ENCODE results near the gene KLC1. TPM values are rescaled to one million over a fixed set of nuclear protein-coding genes. Genes with fewer than 3 reads are reported as not detected.

KLC1 gene
- total and polyA plus RNA-seq, 2 donors (not counting 1 experiment from before 2014, with no cell fraction given) = 102 to 243 TPM

DNA sequence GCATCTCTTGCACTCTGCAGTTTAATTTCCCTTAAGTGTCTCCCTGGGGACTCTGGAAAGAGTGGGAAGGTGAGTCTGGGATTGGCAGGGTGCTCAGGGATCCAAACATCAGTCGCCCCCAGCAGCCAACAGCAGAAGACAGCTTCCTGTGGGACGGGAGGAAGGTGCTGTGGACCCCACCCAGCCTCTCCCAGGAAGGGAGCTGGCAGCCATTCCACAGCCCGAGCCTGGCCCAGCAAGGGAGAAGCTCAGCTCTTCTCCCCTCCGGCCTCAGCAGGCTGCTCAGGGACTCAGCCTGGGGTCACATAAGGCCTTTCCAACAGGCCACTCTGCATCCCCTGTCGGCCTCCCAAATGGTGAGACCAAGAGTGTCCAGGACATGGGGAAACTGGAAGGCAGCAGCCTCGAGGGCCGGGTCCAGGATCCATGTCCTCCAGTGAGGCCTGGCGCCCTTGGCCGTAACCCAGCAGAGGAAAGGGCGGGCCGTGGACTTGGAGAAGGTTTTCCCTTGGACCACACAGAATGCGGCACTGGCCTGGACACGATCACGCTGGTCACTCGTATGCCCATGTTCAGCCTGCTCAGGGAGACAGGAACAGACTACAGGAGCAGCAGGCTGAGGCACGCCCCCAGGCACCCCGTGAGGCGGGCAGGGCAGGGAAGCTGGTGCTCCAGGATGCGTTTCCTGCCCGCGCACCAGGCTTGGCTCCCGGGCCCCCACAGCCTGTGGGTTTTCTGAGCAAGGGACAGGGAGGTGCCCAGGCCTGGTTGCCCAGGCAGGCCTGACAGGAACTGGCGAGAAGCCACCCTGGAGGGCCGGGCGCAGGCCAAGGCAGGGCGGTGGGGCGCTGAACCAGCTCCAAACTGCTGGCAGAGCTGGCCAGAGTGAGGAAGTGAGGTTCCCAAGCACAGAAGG, 82.8 kb downstream of the KLC1 start:
- DNase-seq (no peak), ATAC-seq (ENCODE audit: low read depth) (no peak)
- no peaks in the 10 kb centered on the region for H3K9me3 Mint-ChIP-seq (ENCODE audit: insufficient read depth)
- no peaks in the 10 kb centered on the region for H3K27me3 Mint-ChIP-seq
- H3K4me1 Mint-ChIP-seq = peaks cover 15% of the 10 kb centered on the region
- intact Hi-C loops (cut with micrococcal nuclease) = no loop called here
- Histone ChIP-seq H3K27me3 (replicated peaks in 1 of 4; ENCODE audit: control extremely low read depth in 1 of 4, control insufficient read depth in 3 of 4, insufficient read depth in 4 of 4, low read length in 3 of 4) (no peaks in the 10 kb centered on the region), H3K36me3 (replicated peaks in 1 of 2; ENCODE audit: control extremely low read depth in 1 of 2, control insufficient read depth in 1 of 2, extremely low read depth in 1 of 2, insufficient read depth in 2 of 2, low read length in 1 of 2) (peaks cover 0 to 10% of the 10 kb centered on the region in 2 experiments), H3K9me3 (ENCODE audit: control extremely low read depth in 1 of 3, control insufficient read depth in 2 of 3, insufficient read depth in 1 of 3, low read length in 2 of 3) (no peaks in the 10 kb centered on the region), H3K79me2 (ENCODE audit: control insufficient read depth, insufficient read depth, low read length) (peaks cover 33% of the 10 kb centered on the region), H3K27ac (ENCODE audit: low read length in 2 of 2) (no peak overlapping the region), H3K9ac (ENCODE audit: low read length) (no peak overlapping the region), H3K4me2 (replicated peaks; ENCODE audit: low read depth, low read length, poor library complexity, severe bottlenecking) (no peak overlapping the region), H2AFZ (ENCODE audit: insufficient read depth, low read depth, low read length, poor library complexity, severe bottlenecking) (no peak overlapping the region), H4K20me1 (ENCODE audit: control insufficient read depth, insufficient read depth, low read length, poor library complexity, severe bottlenecking) (peaks cover 7% of the 10 kb centered on the region), H3K4me3 (ENCODE audit: control extremely low read depth in 1 of 5, extremely low read depth in 1 of 5, insufficient read depth in 1 of 5, low read depth in 2 of 5, low read length in 4 of 5) (no peak overlapping the region), H3K4me1 (ENCODE audit: control insufficient read depth in 2 of 2, insufficient read depth in 2 of 2, low read length in 2 of 2) (peaks cover 13 to 20% of the 10 kb centered on the region in 2 donors)
- no peak overlapping the region for H3K4me3 Mint-ChIP-seq
- ChIA-PET CTCF (interaction anchor here (0.7 kb wide), 1 partner anchor 179 kb away, joined by 3 read pairs; no protein-coding TSS in a partner anchor), POLR2A (no interaction called here)
- no peak for TF ChIP-seq EZH2 (IDR thresholded peaks at IDR 0.05; ENCODE audit: borderline replicate concordance, insufficient read depth, low read depth, low read length, poor library complexity, severe bottlenecking)
- TF ChIP-seq, protein P1, sequence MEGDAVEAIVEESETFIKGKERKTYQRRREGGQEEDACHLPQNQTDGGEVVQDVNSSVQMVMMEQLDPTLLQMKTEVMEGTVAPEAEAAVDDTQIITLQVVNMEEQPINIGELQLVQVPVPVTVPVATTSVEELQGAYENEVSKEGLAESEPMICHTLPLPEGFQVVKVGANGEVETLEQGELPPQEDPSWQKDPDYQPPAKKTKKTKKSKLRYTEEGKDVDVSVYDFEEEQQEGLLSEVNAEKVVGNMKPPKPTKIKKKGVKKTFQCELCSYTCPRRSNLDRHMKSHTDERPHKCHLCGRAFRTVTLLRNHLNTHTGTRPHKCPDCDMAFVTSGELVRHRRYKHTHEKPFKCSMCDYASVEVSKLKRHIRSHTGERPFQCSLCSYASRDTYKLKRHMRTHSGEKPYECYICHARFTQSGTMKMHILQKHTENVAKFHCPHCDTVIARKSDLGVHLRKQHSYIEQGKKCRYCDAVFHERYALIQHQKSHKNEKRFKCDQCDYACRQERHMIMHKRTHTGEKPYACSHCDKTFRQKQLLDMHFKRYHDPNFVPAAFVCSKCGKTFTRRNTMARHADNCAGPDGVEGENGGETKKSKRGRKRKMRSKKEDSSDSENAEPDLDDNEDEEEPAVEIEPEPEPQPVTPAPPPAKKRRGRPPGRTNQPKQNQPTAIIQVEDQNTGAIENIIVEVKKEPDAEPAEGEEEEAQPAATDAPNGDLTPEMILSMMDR (IDR thresholded peaks at IDR 0.05) = no peak
- H3K27ac Mint-ChIP-seq = no peak overlapping the region
- 92% methylated on average over 27 of the region's 27 CpGs for WGBS (ENCODE audit: insufficient coverage)

DNA sequence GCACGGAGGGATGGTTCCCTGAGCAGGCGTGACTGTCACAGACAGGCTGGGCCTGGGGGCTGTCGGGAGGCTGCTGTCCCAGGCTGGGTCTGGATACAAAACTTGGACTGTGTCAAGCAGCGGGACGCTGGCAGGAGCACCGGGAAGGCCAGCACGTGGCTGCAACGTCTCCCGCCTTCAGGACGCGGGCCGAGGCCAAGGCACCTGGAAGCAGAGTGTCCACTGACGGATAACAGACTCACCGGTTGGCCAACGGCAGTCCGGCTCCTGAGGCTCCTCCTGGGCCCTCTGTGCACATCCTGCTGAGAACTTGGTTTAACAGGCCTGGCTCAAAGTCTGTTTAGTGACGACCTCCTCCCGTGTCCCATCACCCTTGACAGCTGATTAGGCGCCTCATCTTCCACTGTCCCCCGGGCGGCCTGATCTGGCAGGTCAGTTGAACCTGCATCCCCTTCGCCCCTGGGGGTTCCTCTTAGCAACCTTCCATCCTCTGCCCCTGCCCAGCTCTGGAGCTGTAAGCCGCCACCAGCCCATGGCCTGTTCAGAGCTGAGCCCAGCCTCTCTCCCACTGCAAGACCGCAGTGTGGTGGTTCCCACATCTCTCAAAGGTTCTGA, 83.7 kb downstream of the KLC1 start:
- intact Hi-C loops (cut with micrococcal nuclease) = no loop called here
- DNase-seq = no peak
- ChIA-PET CTCF (no interaction called here), POLR2A (no interaction called here)
- TF ChIP-seq EZH2 (IDR thresholded peaks at IDR 0.05; ENCODE audit: borderline replicate concordance, insufficient read depth, low read depth, low read length, poor library complexity, severe bottlenecking) = no peak
- TF ChIP-seq, protein P1 (IDR thresholded peaks at IDR 0.05) = no peak
- H3K4me3 ChIP-seq (ENCODE audit: control extremely low read depth in 1 of 5, extremely low read depth in 1 of 5, insufficient read depth in 1 of 5, low read depth in 2 of 5, low read length in 4 of 5) = no peak overlapping the region
- Mint-ChIP-seq H3K4me3 (no peak overlapping the region), H3K27ac (peak overlapping the region; percentile 37), H3K27me3 (no peaks in the 10 kb centered on the region), H3K4me1 (peaks cover 24% of the 10 kb centered on the region), H3K9me3 (ENCODE audit: insufficient read depth) (no peaks in the 10 kb centered on the region)
- no peaks in the 10 kb centered on the region for H3K9me3 ChIP-seq (ENCODE audit: control extremely low read depth in 1 of 3, control insufficient read depth in 2 of 3, insufficient read depth in 1 of 3, low read length in 2 of 3)
- no peak for ATAC-seq (ENCODE audit: low read depth)
- 96% methylated on average over 24 of the region's 24 CpGs for WGBS (ENCODE audit: insufficient coverage)
- H3K27me3 ChIP-seq (replicated peaks in 1 of 4; ENCODE audit: control extremely low read depth in 1 of 4, control insufficient read depth in 3 of 4, insufficient read depth in 4 of 4, low read length in 3 of 4) = no peaks in the 10 kb centered on the region
- H3K27ac ChIP-seq (ENCODE audit: low read length in 2 of 2) = no peak overlapping the region
- H4K20me1 ChIP-seq (ENCODE audit: control insufficient read depth, insufficient read depth, low read length, poor library complexity, severe bottlenecking) = peaks cover 7% of the 10 kb centered on the region
- no peak overlapping the region for H3K4me2 ChIP-seq (replicated peaks; ENCODE audit: low read depth, low read length, poor library complexity, severe bottlenecking)
- H3K4me1 ChIP-seq (ENCODE audit: control insufficient read depth in 2 of 2, insufficient read depth in 2 of 2, low read length in 2 of 2) = peaks cover 15 to 21% of the 10 kb centered on the region in 2 donors
- H3K9ac ChIP-seq (ENCODE audit: low read length) = no peak overlapping the region
- H2AFZ ChIP-seq (ENCODE audit: insufficient read depth, low read depth, low read length, poor library complexity, severe bottlenecking) = no peak overlapping the region
- H3K79me2 ChIP-seq (ENCODE audit: control insufficient read depth, insufficient read depth, low read length) = peaks cover 42% of the 10 kb centered on the region
- H3K36me3 ChIP-seq (replicated peaks in 1 of 2; ENCODE audit: control extremely low read depth in 1 of 2, control insufficient read depth in 1 of 2, extremely low read depth in 1 of 2, insufficient read depth in 2 of 2, low read length in 1 of 2) = peaks cover 0 to 7% of the 10 kb centered on the region in 2 experiments

All from B cell (primary cell).